Liver (tissue), 9 donors: ENCODE measurements around the gene GGACT. TPM values are rescaled to one million over a fixed set of nuclear protein-coding genes. Genes with fewer than 3 reads are reported as not detected.
A peak's percentile ranks its signal among the peaks of the same experiment; 100 is the strongest.

Source experiments
- DNase-seq: peaks from one replicate; pipeline ENCODE4 v3.0.0-alpha.2; 2017; ENCODE audit warnings: low spot score
- H3K27ac ChIP-seq, 2 donors: one replicate each; pipeline ENCODE4 v1.7.0; 2013; ENCODE audit warnings: inconsistent platforms in 2 of 2, low read length in 2 of 2, control low read depth in 1 of 2, low read depth in 1 of 2, mild to moderate bottlenecking in 1 of 2
- H3K27me3 ChIP-seq, 4 donors: one replicate each; pipeline versions ENCODE4 v1.6.1 to v1.7.0; 2013; ENCODE audit warnings: low read length in 3 of 4, inconsistent platforms in 1 of 4, mild to moderate bottlenecking in 1 of 4, moderate library complexity in 1 of 4; ENCODE audit not compliant: control insufficient read depth in 4 of 4, insufficient read depth in 4 of 4
- H3K36me3 ChIP-seq, 4 donors: one replicate each; pipeline versions ENCODE4 v1.6.1 to v1.7.0; 2013; ENCODE audit warnings: low read length in 3 of 4, mild to moderate bottlenecking in 3 of 4, low read depth in 1 of 4, moderate library complexity in 1 of 4; ENCODE audit not compliant: control insufficient read depth in 4 of 4, insufficient read depth in 3 of 4
- H3K4me1 ChIP-seq, 4 donors: one replicate each; pipeline versions ENCODE4 v1.6.1 to v1.7.0; 2013; ENCODE audit warnings: low read length in 3 of 4, mild to moderate bottlenecking in 3 of 4, moderate library complexity in 1 of 4; ENCODE audit not compliant: control insufficient read depth in 4 of 4, insufficient read depth in 4 of 4
- H3K4me3 ChIP-seq, 3 donors: one replicate each; pipeline versions ENCODE4 v1.6.1 to v1.7.0; 2013; ENCODE audit warnings: low read length in 3 of 3, control low read depth in 1 of 3, low read depth in 1 of 3, mild to moderate bottlenecking in 1 of 3
- H3K9ac ChIP-seq, 2 donors: one replicate each; pipeline ENCODE4 v1.7.0; 2013; ENCODE audit warnings: low read length in 2 of 2, mild to moderate bottlenecking in 2 of 2, moderate library complexity in 2 of 2, control low read depth in 1 of 2, low read depth in 1 of 2
- H3K9me3 ChIP-seq, 4 donors: one replicate each; pipeline versions ENCODE4 v1.6.1 to v1.7.0; 2013; ENCODE audit warnings: low read length in 3 of 4; ENCODE audit not compliant: control insufficient read depth in 4 of 4
- EGR1 ChIP-seq, 2 donors: IDR thresholded peaks; 2 replicates each; pipeline ENCODE4 v1.6.1; 2016 to 2018; ENCODE audit warnings: antibody characterized with exemption in 2 of 2, low read depth in 2 of 2
- FOXA1 ChIP-seq: IDR thresholded peaks from 2 replicates; pipeline ENCODE4 v1.6.1; 2016; ENCODE audit warnings: antibody characterized with exemption
- HNF4G ChIP-seq: IDR thresholded peaks from 2 replicates; pipeline ENCODE4 v1.6.1; 2016; ENCODE audit warnings: antibody characterized with exemption
- JUND ChIP-seq, 2 donors: IDR thresholded peaks; 2 replicates each; pipeline ENCODE4 v1.6.1; 2016; ENCODE audit warnings: antibody characterized with exemption in 2 of 2
- NR2F2 ChIP-seq: IDR thresholded peaks from 2 replicates; pipeline ENCODE4 v1.6.1; 2016; ENCODE audit warnings: antibody characterized with exemption
- RAD21 ChIP-seq, 2 donors: IDR thresholded peaks; 2 replicates each; pipeline ENCODE4 v1.6.1; 2016; ENCODE audit warnings: antibody characterized with exemption in 2 of 2, mild to moderate bottlenecking in 2 of 2
- RXRA ChIP-seq, 2 donors: IDR thresholded peaks; 2 replicates each; pipeline ENCODE4 v1.6.1; 2017 to 2018; ENCODE audit warnings: antibody characterized with exemption in 2 of 2, mild to moderate bottlenecking in 1 of 2
- SP1 ChIP-seq: IDR thresholded peaks from 2 replicates; pipeline ENCODE4 v1.6.1; 2018; ENCODE audit warnings: antibody characterized with exemption, mild to moderate bottlenecking
- TAF1 ChIP-seq: conservative IDR thresholded peaks from 2 replicates; pipeline ENCODE4 v1.6.1; 2016; ENCODE audit warnings: antibody characterized with exemption, mild to moderate bottlenecking
- YY1 ChIP-seq: IDR thresholded peaks from 2 replicates; pipeline ENCODE4 v1.6.1; 2016; ENCODE audit warnings: antibody characterized with exemption, mild to moderate bottlenecking
- WGBS: extraction: QIAGEN DNeasy Blood & Tissue Kit; methylation state at CpG from one replicate; pipeline ENCODE4 v1.1.7; 2013; 5-methylcytosine and 5-hydroxymethylcytosine counted together
- polyA plus RNA-seq, 2 donors: library from polyadenylated mRNA; stranded (reverse) in 1 of 2; unstranded in 1 of 2; fragments of 200-250 nt in 1 of 2; fragments of >200 nt in 1 of 2; fragmentation: Nextera tagmentation in 1 of 2; extraction: Ambion mirVana in 1 of 2; gene quantifications; one replicate each; pipeline versions ENCODE4 v1.2.1 to v1.2.3, GENCODE V29; 2013 to 2015
- total RNA-seq, 2 donors: library from RNA; depleted of rRNA; stranded (reverse); fragments of >200 nt; gene quantifications; one replicate each; pipeline ENCODE4 v1.2.3, GENCODE V29; 2014
- TF ChIP-seq, protein P1 (sequence below): IDR thresholded peaks from 2 replicates; pipeline ENCODE4 v1.6.1; 2016; ENCODE audit warnings: antibody characterized with exemption
- TF ChIP-seq, protein P2 (sequence below): IDR thresholded peaks from 2 replicates; pipeline ENCODE4 v1.6.1; 2016; ENCODE audit warnings: antibody characterized with exemption, mild to moderate bottlenecking
- TF ChIP-seq, protein P3 (sequence below): fragments of 150-350 bp; IDR thresholded peaks from 2 replicates; pipeline ENCODE4 v1.5.1; 2017; ENCODE audit warnings: improper control_type of control experiment, low read depth, low read length; ENCODE audit not compliant: missing input control
- TF ChIP-seq, protein P4 (sequence below): IDR thresholded peaks from 2 replicates; pipeline ENCODE4 v1.6.1; 2016; ENCODE audit warnings: antibody characterized with exemption
- donor health status: healthy.
- donor health status: healthy.
- donor health status: healthy.
- donor health status: healthy.
- donor health status: healthy.

The GGACT gene
- total and polyA plus RNA-seq, 4 donors = 2.5 to 6.3 (median 4.1) TPM

DNA sequence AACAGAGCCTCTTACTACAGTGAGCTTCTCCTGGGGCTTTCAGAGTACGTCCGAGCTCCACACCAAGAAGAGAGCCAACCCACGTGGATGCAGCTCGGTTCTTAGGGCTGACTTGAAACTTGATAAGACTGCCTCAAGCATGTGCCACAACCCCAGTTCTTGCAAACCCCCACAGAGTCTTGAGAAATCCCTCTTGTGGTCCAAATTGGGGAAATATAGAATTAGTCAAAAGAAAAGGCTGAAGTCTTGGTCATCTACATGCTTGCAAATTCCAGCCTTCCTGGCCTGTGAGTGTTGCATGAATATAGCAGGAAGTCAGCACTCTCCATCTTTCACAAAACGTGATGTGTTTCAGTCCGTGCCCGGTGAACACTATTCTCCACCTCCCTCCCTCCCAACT, 95.2 kb downstream of the GGACT start:
- WGBS = 91% methylated on average over 7 of the region's 7 CpGs
- no peak overlapping the region for H3K4me3 ChIP-seq
- no peak for TF ChIP-seq EGR1 (IDR thresholded peaks at IDR 0.05; ENCODE audit: low read depth in 2 of 2)
- TF ChIP-seq TAF1 = no peak
- TF ChIP-seq RXRA (IDR thresholded peaks at IDR 0.05) = no peak
- TF ChIP-seq, protein P1, sequence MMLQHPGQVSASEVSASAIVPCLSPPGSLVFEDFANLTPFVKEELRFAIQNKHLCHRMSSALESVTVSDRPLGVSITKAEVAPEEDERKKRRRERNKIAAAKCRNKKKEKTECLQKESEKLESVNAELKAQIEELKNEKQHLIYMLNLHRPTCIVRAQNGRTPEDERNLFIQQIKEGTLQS = no peak
- no peak for TF ChIP-seq SP1
- TF ChIP-seq, protein P2, sequence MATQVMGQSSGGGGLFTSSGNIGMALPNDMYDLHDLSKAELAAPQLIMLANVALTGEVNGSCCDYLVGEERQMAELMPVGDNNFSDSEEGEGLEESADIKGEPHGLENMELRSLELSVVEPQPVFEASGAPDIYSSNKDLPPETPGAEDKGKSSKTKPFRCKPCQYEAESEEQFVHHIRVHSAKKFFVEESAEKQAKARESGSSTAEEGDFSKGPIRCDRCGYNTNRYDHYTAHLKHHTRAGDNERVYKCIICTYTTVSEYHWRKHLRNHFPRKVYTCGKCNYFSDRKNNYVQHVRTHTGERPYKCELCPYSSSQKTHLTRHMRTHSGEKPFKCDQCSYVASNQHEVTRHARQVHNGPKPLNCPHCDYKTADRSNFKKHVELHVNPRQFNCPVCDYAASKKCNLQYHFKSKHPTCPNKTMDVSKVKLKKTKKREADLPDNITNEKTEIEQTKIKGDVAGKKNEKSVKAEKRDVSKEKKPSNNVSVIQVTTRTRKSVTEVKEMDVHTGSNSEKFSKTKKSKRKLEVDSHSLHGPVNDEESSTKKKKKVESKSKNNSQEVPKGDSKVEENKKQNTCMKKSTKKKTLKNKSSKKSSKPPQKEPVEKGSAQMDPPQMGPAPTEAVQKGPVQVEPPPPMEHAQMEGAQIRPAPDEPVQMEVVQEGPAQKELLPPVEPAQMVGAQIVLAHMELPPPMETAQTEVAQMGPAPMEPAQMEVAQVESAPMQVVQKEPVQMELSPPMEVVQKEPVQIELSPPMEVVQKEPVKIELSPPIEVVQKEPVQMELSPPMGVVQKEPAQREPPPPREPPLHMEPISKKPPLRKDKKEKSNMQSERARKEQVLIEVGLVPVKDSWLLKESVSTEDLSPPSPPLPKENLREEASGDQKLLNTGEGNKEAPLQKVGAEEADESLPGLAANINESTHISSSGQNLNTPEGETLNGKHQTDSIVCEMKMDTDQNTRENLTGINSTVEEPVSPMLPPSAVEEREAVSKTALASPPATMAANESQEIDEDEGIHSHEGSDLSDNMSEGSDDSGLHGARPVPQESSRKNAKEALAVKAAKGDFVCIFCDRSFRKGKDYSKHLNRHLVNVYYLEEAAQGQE = no peak
- TF ChIP-seq HNF4G = no peak
- no peak for TF ChIP-seq JUND (IDR thresholded peaks at IDR 0.05)
- no peak for TF ChIP-seq RAD21 (IDR thresholded peaks at IDR 0.05)
- no peak for TF ChIP-seq FOXA1
- TF ChIP-seq, protein P3, sequence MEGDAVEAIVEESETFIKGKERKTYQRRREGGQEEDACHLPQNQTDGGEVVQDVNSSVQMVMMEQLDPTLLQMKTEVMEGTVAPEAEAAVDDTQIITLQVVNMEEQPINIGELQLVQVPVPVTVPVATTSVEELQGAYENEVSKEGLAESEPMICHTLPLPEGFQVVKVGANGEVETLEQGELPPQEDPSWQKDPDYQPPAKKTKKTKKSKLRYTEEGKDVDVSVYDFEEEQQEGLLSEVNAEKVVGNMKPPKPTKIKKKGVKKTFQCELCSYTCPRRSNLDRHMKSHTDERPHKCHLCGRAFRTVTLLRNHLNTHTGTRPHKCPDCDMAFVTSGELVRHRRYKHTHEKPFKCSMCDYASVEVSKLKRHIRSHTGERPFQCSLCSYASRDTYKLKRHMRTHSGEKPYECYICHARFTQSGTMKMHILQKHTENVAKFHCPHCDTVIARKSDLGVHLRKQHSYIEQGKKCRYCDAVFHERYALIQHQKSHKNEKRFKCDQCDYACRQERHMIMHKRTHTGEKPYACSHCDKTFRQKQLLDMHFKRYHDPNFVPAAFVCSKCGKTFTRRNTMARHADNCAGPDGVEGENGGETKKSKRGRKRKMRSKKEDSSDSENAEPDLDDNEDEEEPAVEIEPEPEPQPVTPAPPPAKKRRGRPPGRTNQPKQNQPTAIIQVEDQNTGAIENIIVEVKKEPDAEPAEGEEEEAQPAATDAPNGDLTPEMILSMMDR = no peak
- TF ChIP-seq NR2F2 = no peak
- TF ChIP-seq, protein P4, sequence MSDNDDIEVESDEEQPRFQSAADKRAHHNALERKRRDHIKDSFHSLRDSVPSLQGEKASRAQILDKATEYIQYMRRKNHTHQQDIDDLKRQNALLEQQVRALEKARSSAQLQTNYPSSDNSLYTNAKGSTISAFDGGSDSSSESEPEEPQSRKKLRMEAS = no peak
- TF ChIP-seq YY1 = no peak
- no peak for DNase-seq
- no peaks in the 10 kb centered on the region for H3K9me3 ChIP-seq
- peaks cover 0 to 5% (median 3%) of the 10 kb centered on the region in 4 donors for H3K36me3 ChIP-seq
- H3K4me1 ChIP-seq = peaks cover 0 to 7% (median 0%) of the 10 kb centered on the region in 4 donors
- no peaks in the 10 kb centered on the region for H3K27me3 ChIP-seq
- H3K27ac ChIP-seq = no peak overlapping the region
- no peak overlapping the region for H3K9ac ChIP-seq

DNA sequence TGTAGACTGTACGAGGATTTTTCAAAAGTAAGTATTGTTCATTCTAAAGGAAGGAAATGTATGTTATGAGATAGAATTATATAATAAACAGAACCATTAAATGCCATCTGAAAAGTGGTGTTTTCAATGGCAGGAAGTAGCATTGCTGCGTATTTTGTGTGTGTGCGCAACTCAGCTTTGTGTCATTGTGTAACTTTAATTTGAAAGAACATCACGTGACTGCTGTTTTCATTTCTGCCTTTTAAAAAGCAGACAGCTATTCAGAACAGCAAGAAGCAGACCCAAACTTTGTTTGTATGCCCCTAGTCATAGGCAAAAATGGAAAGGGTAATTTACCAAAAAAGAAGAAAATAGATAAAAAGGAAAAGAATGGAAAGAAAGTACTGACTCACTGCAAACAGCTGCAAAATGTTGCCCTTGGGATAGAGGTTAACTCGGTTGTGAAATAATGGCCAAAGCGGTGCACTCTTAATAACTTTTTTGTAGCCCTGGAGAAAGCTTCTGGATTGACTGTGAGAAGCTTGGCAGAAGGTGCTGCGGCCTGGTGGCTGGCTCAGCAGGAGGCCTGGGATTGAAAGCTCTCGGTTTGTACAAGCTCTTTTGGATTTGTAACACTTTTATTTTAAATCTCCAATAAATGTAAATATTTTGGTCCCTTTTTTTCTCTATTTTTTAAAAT, 97.3 kb downstream of the GGACT start:
- 79% methylated on average over 8 of the region's 8 CpGs for WGBS
- DNase-seq = no peak
- Histone ChIP-seq H3K9me3 (no peaks in the 10 kb centered on the region), H3K9ac (no peak overlapping the region), H3K4me3 (no peak overlapping the region), H3K36me3 (peaks cover 0 to 5% (median 3%) of the 10 kb centered on the region in 4 donors), H3K27ac (no peak overlapping the region), H3K4me1 (peaks cover 0 to 7% (median 0%) of the 10 kb centered on the region in 4 donors), H3K27me3 (no peaks in the 10 kb centered on the region)
- TF ChIP-seq NR2F2 (peak; percentile 59), RAD21 (IDR thresholded peaks at IDR 0.05) (peak in 1 of 2 donors; percentile 3), EGR1 (IDR thresholded peaks at IDR 0.05; ENCODE audit: low read depth in 2 of 2) (no peak)
